NCI-H748 (cell line): ENCODE measurements around the gene PIEZO2.

Source experiments
- DNase-seq: peaks from one replicate; lab custom pipeline; 2025; ENCODE audit not compliant: unreplicated experiment; lab: John Stamatoyannopoulos, UW

PIEZO2 gene

DNA sequence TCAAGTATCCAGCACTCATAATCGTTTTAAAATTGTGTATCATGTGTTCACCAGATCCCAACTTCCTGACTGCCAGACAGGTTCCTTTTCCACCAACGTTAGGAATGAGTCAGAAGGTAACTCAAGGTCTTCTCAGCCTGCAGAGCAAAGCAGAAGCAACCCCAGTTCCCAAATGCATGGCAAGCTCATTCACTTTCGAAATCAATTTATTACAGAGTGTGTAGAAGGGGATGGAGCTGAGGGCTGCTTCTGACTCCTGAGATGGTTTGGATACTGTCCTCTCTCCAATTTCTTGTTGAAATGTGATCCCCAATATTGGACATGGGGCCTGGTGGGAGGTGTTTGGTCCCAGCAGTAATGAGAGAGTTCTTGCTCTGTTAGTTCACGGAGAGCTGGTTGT, 114.5 kb downstream of the PIEZO2 start:
- DNase-seq = no peak

GRCh38 chr18:11033503-11033902, 115.9 kb downstream of the PIEZO2 start:
- no peak for DNase-seq

- DNase-seq = no peak
These were observed 117.4 kb downstream of the PIEZO2 start for GRCh38 chr18:11031966-11032365.

DNA sequence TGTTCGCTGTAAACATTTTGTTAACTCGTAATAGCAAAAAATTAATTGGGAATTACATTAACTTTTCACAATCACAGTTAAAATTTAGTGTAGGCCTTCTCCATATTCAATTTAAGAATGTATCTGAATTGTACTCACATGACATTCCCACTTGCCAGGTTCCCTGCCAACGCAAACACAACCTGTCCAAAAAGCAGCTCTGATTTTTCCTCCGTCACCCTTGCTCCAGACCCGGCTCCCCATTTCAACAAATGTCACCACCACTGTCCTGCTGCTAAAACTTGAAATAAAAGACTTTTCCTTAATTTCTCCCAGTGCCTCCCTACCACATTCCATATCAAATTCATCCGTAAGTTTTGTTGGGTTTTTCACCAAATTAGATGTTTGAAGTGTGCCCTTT, 120.3 kb downstream of the PIEZO2 start:
- DNase-seq = no peak

- DNase-seq = no peak
These were observed 121.5 kb downstream of the PIEZO2 start for GRCh38 chr18:11027862-11028261.

GRCh38 chr18:11025671-11026070, 123.7 kb downstream of the PIEZO2 start:
- no peak for DNase-seq

DNA sequence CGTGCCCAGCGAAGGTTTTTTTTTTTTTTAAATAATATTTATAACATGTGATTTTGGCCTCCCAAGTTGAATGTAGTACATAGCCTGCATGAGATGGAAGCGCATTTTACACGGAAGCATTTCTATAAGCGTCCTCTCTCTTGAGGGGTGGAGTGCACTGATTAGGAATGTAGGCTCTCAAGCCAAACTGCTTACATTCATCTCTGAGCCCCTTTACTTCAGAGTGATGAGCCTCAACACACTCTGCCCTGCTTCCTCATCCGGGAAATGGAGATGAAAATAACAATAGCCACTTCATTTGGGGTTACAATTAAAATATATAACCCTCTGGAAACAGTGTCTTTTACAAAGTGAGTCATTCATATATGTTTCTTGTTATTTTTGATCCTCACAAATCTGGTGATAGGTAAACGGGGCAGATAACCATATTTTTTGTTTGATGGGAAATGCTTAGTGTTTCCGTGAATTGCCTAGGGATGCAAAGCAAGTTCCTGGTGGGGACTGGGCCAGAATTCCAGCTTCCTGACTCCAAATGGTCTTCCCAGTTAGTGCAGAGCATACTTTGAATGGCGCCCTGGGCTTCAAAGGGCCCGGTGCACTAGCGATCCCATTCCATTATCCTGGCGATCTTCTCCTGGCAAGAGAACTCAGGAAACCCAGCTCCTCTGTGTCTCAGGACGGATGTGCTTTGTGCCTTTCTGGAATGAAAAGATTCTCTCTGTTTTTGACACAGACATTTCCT, 124.3 kb downstream of the PIEZO2 start:
- DNase-seq = no peak

- no peak for DNase-seq
These were observed 127.9 kb downstream of the PIEZO2 start for GRCh38 chr18:11021477-11021876.

DNA sequence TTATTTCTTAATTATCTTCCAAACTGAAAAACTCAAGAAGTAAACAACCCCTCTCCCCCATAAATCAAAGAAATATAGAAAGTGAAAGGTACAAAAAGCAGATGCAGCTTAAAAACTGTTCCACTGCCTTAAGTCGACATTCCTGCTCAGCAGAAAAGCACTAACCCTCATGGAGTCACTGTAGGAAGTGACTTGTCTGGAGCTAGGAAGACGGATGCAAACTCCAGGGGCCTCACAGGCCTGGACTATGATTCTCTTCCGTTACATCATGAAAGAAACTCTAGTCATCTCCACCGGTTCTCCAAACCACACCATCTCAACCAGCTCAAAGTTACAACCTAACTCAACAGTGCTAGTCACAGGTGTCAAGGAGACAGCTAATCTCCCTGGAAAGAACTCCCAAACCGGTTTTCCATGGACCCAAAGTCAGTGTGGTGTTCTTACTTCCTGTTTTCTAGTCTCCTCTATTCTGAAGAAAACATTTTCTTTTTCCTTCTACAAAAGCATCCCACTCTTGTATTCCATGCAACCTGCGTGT, 128.4 kb downstream of the PIEZO2 start:
- no peak for DNase-seq

GRCh38 chr18:11020161-11020853, 129.1 kb downstream of the PIEZO2 start:
- DNase-seq = no peak

- DNase-seq = no peak
These were observed 129.9 kb downstream of the PIEZO2 start for GRCh38 chr18:11019295-11020105.

GRCh38 chr18:11009869-11010268, 139.5 kb downstream of the PIEZO2 start:
- no peak for DNase-seq

GRCh38 chr18:11009147-11009546, 140.2 kb downstream of the PIEZO2 start:
- DNase-seq = no peak

- no peak for DNase-seq
These were observed 140.9 kb downstream of the PIEZO2 start for GRCh38 chr18:11008505-11008904.

- no peak for DNase-seq
These were observed 143.8 kb downstream of the PIEZO2 start for GRCh38 chr18:11005528-11005927.

- DNase-seq = no peak
These were observed 144.4 kb downstream of the PIEZO2 start for GRCh38 chr18:11004951-11005350.

- no peak for DNase-seq
These were observed 145.1 kb downstream of the PIEZO2 start for GRCh38 chr18:11004294-11004693.

DNA sequence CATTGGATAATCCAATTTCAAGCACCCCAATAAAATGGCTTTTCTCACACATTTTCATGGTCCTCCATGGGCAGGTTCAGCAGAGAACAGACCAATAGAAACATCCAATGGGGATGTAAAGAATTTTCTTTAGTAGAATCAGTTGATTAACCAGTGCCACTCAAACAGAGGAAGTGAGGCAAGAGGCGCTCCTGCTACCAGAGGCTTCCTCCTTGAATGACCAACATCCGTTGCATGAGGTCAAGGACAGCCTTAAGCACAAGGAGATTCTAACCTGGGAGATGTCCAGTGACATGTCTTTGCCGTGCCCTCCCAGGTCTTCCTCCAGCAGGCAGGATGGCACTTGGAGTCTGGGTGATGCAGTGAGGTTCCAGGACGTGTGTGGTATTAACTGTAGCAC, 146.6 kb downstream of the PIEZO2 start:
- DNase-seq = no peak

DNA sequence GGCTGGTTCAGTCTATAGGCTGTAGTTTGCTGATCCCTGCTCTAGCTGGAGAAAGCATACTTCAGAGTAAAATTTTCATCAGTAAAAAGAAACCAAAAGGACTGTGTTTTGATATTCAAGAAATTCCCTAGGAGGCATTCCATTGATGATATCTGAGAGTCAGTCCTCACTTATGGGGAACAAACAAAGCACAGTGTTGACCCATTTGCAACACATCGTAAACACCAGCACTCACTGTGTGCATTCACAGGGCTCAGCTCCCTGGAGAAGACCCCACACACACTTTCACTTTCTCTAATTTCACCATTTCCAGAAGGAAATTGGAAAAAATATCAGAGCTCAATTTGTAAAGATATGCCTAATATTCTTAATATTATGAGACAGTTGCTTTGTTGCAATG, 147.1 kb downstream of the PIEZO2 start:
- DNase-seq = no peak

GRCh38 chr18:11000071-11000470, 149.3 kb downstream of the PIEZO2 start:
- no peak for DNase-seq

DNA sequence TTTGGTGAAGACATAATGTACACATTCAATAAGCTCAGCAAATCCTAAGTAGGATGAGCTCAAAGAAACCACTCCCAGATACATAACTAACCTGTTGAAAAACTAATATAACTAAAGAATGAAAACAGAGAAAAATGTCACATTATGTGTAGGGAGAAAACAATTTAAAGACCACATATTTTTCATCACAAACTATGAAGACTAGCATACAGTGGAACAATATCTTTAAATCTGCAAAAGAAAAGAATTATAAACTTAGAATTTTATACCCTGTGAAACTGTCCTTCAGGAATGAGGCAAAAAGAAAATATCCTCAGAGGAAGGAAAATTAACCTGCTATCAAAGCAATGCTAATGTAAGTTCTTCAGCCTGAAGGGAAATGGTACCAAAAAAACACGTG, 151.5 kb downstream of the PIEZO2 start:
- DNase-seq = no peak

- no peak for DNase-seq
These were observed 153.8 kb downstream of the PIEZO2 start for GRCh38 chr18:10995550-10995949.
